ENCODE data around the gene CRACR2B.

Gene CRACR2B

GRCh38 chr11:839875-840617, 12.3 kb downstream of the CRACR2B start:
- no peak for DNase-seq

GRCh38 chr11:841981-842369, 14.3 kb downstream of the CRACR2B start:
- no peak for DNase-seq

- peak; percentile 83 for DNase-seq
Observed at GRCh38 chr11:842370-843002, 14.8 kb downstream of the CRACR2B start, which contains the start of the genes POLR2L and TSPAN4. TSS of gene POLR2L (minus strand) at chr11:842529. CDS start at chr11:842508, 21 bp downstream. TSS of gene TSPAN4 (plus strand) at chr11:842852. CDS start at chr11:850305, 7,453 bp downstream.

- DNase-seq, result no peak
Observed at GRCh38 chr11:843086-843734, 15.5 kb downstream of the CRACR2B start.

GRCh38 chr11:843818-844692, 16.3 kb downstream of the CRACR2B start:
- DNase-seq, result peak; percentile 74

- peak; percentile 65 for DNase-seq
Observed at GRCh38 chr11:844693-845644, 17.2 kb downstream of the CRACR2B start.

GRCh38 chr11:845872-846495, 18.3 kb downstream of the CRACR2B start:
- DNase-seq, result no peak

GRCh38 chr11:846496-847098, 18.9 kb downstream of the CRACR2B start:
- DNase-seq, result no peak

- no peak for DNase-seq
Observed at GRCh38 chr11:847876-848275, 20.2 kb downstream of the CRACR2B start.

- peak; percentile 60 for DNase-seq
Observed at GRCh38 chr11:848380-848931, 20.7 kb downstream of the CRACR2B start.

- DNase-seq, result no peak
Observed at GRCh38 chr11:849104-849824, 21.5 kb downstream of the CRACR2B start.

- DNase-seq, result no peak
Observed at GRCh38 chr11:849951-850774, 22.4 kb downstream of the CRACR2B start.

- DNase-seq, result no peak
Observed at GRCh38 chr11:850775-851763, 23.4 kb downstream of the CRACR2B start.

GRCh38 chr11:852762-853161, 25.0 kb downstream of the CRACR2B start:
- DNase-seq, result no peak

GRCh38 chr11:853682-854448, 26.1 kb downstream of the CRACR2B start:
- no peak for DNase-seq

- no peak for DNase-seq
Observed at GRCh38 chr11:854601-855329, 27.0 kb downstream of the CRACR2B start.

Data from CD4-positive, alpha-beta T cell treated with Interleukin-15 for 1 hour (primary cell).